Spleen (tissue), 7 donors: ENCODE measurements around the gene PLCH2.

Experiments used
- CTCF ChIP-seq, 11 experiments: fragments of 200-600 bp in 7 of 11; fragments of 450-650 bp in 4 of 11; sonication (generic) in 4 of 11; IDR thresholded peaks in 8 of 11; conservative IDR thresholded peaks in 3 of 11; 1 replicate in 7 of 11; 2 replicates in 4 of 11; pipeline versions ENCODE4 v1.4.0 to v1.8.0; 2016 to 2021; ENCODE audit warnings: antibody characterized with exemption in 11 of 11, inconsistent platforms in 4 of 11, mild to moderate bottlenecking in 1 of 11
- POLR2A ChIP-seq, 3 donors: fragments of 450-650 bp; IDR thresholded peaks; one replicate each; pipeline ENCODE4 v1.5.1; 2017; ENCODE audit warnings: antibody characterized with exemption in 3 of 3, mild to moderate bottlenecking in 1 of 3
- donor health status: DM: no; HTN: no; CAD: no; lungs with moderate emphysema.
- donor health status: DM: no; HTN: no; CAD: no.
- donor health status: DM: no; HTN: no; CAD: no.

DNA sequence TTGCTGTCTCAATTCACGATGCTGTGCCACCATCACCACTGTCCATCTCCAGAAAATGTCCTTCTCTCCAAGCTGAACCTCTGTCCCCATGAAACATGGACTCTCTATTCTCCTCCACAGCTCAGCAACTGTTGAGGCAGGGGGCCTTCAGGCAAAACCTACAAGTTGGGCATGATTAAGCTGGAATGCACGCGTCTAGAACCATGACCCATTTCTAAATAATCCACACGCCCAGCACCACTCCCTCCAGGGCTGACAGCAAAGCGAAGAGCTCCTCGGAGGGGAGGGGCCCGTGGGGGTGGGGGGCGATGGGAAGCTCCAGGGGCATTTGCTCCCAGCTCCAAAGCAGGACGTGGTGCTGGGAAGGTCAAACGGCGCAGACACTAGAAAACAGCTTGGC, 57.3 kb downstream of the PLCH2 start:
- no peak for TF ChIP-seq CTCF (IDR thresholded peaks at IDR 0.05 in 8 of 11, conservative IDR thresholded peaks at IDR 0.05 in 3 of 11)
- TF ChIP-seq POLR2A (IDR thresholded peaks at IDR 0.05) = no peak
